HG02981 (cell line): Measurements from ENCODE around the gene NRBP1.
A peak's percentile ranks its signal among the peaks of the same experiment; 100 is the strongest.

Experiments used
- ATAC-seq: cut with Tn5 transposase; IDR thresholded peaks from one replicate; pipeline ENCODE4 v1.9.1; 2021; ENCODE audit warnings: mild to moderate bottlenecking, moderate library complexity; ENCODE audit not compliant: unreplicated experiment

Gene NRBP1

DNA sequence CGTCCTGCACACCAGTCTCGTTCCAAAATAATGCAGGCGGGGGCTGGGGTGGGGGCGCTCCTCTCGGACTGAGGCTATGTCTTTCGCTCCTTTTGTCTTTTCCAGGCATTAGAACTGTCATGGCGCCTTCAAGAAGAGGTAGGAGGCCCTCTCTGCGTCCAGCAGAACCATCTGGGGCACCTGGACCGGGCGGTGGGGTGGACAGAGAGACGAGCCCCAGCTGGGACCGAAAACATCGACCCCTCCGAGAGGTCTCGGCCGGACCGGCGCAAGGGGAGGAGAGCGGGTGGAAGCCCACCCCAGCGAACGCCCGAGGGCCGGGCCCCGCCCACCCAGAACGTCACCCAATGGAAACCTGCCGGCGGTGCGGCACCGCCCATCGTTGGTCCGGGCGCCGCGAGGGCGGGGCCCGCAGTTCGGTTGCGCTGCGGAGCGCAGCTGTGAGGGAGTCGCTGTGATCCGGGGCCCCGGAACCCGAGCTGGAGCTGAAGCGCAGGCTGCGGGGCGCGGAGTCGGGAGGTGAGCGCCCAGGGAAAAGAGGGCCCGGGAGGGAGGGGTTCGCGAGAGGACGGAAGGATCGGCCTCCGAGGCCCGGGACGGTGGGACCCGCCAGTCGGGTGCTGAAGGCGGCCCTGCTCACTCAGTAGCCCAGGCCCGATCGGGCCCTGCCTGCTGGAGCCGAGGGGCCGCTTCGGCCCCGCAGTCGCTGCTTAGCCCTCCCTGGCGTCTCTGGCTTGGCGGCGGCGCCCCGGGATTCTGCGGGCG lies at the start of gene NRBP1:
Gene NRBP1 (plus strand): TSS at position 419 of the 765 bp plus-strand sequence. CDS start 4,643 bp downstream, outside the sequence.
- ATAC-seq, result peak; percentile 89

DNA sequence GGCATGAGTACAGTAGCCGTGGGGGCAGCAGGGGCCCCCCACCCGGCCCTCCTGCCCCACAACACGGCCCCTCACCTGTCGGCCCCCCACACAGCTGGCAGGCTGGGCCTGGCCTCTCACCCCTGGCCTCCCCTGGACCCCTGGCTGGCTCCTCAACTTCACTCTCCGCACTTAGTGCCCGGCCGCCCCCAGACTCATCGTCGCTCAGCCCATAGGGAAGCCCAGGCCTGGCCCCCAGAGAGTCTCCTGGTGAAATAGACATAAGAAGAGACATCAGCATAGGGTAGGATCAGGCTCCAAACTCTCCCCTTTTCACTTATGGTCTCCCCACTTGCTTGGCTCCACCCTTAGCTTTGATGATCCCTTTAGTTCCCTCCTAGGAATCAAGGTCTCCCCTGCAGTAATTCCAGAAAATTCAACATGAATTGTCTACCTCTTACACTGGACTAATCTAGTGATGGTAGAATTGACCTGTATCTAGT lies 49.6 kb upstream of the NRBP1 start:
- ATAC-seq, result no peak

DNA sequence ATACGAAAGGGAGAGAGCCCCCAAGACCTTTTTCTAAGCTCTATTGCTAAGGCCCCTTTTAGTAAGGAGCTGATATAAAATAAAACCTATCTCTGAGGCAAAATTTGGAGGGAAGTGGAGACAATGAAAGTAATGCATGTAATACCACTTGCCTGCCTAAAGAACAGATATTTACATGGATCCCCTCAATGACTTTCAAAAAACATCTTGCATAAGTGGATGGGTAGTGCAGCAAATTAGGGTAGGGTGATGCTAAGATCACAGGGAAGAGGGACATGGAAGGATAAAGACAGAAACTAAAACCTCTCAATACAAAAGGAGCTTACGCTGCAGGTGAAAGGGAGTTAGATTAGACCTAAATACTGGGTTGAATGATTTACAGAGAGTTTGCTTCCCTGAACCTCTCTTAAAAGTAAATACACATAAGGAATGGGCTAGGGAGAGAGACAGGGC lies 49.0 kb upstream of the NRBP1 start:
- no peak for ATAC-seq

DNA sequence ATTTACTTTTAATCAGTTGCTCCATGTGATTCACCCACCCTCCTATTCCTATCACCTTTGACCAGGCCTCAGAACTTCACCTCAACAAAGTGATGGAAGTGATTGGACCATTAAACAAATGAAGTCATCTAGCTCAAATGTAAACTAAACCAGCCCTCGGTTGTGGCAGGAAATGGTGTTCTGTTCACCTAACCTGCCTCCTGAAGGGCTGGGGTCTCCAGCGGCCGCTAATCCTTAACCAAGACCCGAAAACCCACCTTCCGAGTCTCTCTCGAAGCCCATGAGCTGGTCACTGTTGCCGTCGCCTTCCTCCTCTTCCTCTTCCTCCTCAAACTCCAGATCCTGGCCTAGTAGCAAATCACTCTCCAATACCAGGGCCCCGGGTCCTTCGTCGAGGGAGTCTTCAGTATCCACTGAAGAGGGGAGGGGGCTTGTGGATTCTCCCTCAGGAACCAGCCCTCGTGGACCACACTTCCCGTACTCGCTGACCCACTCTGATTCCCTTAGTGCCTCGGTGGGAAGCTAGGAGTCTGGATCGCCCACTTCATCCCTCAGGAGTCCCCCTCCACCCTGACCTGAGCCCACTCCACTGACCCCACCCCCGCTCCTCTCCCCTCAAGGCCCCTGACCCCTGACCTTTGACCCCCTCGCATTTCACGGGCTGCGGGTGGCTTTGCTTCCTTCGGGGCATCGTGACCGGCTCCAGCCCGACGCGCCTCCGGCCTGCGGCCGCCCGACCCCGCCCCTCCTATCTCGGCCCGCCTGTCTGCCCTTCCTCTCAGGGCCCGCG lies 48.4 kb upstream of the NRBP1 start:
- ATAC-seq, result peak; percentile 27

DNA sequence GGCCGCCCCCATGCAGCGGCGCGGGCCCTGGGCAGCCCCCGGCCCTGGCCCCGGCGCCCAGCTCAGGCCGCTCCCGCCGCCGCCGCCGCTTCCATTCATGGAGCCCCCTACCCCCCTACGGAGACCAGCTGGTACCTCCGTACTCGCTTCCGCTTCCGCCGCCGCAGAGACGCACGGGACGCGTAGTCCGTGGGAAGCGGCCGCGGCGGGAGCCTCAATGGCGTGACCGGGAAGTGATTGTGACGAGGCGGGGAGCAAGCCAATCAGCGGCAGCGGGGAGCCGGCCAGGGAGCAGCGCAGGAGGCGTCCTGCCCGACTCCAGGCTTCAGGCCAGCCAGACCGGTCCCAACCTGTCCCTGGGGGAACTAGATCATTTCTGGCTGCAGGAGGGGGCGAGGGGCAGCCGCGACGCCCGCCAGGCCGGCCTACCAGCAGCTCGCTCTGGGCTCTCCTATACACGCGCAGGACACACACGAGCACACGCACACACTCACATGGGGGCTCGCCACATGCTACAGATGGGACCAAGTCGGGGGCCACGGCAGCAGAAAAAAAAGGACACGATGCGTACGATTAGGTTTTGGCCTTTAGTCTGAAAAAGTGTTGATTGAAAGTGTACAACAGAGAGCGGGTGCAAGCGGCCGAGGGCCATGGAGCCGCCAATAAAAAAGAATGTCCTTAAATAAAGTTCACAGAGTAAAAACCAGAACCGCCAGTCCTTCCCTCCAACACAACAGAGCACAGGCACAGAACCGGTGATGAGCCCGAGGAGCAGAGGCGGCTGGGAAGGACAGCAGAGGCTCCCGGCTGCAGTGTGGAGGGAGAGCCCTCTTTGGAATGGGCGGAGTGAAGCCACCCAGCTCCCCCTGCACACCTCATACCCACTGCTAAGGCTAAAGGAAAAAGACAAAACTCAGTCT lies 47.5 kb upstream of the NRBP1 start, which contains the start of gene ZNF513:
Gene ZNF513 (minus strand): TSS at position 109 of the 920 bp plus-strand sequence. CDS start 208 bp downstream, outside the sequence.
- ATAC-seq, result peak; percentile 85

DNA sequence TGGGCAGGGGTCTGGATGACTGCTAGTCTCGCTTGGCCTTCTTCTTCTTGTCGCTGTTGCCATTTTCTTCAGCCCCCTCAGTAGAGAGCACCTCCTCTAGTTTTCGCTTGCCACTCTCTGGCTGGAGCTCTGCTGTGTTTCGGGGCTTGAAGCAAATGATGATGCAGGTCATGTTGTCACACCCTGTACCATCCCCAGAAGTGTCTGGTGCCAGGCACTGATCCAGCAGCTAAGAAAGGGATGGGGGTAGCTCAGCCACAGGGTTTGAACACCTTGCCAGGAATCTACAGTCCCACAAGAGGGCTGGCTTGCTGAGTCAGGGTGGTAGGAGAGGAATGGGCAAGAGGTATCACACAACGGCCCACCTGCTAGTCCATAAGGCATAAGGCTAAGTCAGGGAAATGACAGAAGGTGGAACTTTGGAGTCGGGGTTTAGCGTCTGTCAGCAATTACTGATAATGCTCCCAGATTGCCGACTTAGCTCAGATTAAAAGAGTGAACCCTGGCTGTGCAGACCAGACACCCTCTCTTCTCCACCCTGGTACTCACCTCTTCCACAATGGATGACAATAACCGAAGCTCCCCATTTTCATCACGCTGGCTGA lies 46.8 kb upstream of the NRBP1 start:
- no peak for ATAC-seq

DNA sequence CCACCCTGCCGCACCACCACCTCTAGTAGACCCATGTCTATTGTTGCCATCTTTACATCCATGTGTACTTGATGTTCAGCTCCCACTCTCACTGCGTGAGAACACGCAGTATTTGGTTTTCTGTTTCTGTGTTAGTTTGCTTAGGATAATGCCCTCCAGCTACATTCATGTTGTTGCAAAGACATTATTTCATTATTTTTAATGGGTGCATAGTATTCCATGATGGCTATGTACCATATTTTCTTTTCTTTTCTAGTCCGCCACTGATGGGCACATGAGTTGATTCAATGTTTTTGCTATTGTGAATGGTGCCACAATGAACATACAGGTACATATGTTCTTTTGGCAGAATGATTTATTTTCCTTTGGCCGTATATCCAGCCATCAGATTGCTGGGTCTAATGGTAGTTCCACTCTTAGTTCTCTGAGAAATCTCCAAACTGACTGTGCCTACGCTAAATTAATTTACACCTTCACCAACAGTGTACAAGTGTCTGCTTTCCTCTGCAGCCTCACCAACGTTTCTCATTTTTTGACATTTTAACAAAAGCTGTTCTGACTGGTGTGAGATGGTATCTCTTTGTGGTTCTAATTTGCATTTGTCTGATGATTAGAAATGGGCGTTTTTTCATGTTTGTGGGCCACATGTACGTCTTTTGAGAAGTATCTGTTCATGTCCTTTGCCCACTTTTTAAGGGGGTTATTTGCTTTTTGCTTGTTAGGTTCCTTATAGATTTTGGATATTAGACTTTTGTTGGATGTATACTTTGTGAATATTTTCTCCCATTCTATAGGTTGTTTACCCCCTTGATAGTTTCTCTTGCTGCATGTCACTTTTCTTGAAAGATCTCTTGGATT lies 37.4 kb upstream of the NRBP1 start:
- no peak for ATAC-seq

DNA sequence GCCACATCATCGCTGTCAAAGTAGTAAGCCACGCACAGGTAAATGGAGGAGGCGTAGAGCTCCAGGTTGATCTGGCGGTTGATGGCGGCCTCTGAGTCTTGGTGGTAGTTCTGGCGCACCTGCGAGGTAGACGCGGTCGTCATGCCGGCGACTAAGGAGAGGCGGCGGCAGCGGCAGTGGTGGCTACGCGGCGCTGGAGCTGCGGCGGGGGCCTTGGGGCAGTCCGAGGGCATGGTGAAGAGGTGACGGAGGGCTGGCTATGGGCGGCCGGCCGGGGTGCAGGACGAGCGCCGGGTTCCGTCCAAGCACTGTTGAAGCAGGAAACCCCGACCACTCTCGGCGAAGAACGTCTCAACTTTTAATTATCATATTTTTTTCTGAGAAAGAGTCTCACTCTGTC lies 35.2 kb upstream of the NRBP1 start:
- ATAC-seq, result no peak

DNA sequence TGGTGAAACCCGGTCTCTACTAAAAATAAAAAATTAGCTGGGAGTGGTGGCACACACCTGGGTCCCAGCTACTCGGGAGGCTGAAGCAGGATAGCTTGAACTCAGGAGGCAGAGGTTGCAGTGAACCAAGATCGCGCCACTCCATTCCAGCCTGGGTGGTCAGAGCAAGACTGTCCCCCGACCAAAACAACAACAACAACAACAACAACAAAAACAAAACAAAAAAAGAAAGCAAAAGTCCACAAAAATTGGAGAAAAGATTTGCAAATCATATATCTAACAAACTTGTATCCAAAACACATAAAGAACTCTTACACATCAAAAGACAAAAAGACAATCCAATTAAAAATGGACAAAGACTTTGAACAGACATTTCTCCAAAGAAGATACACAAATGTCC lies 29.5 kb upstream of the NRBP1 start:
- ATAC-seq, result no peak

DNA sequence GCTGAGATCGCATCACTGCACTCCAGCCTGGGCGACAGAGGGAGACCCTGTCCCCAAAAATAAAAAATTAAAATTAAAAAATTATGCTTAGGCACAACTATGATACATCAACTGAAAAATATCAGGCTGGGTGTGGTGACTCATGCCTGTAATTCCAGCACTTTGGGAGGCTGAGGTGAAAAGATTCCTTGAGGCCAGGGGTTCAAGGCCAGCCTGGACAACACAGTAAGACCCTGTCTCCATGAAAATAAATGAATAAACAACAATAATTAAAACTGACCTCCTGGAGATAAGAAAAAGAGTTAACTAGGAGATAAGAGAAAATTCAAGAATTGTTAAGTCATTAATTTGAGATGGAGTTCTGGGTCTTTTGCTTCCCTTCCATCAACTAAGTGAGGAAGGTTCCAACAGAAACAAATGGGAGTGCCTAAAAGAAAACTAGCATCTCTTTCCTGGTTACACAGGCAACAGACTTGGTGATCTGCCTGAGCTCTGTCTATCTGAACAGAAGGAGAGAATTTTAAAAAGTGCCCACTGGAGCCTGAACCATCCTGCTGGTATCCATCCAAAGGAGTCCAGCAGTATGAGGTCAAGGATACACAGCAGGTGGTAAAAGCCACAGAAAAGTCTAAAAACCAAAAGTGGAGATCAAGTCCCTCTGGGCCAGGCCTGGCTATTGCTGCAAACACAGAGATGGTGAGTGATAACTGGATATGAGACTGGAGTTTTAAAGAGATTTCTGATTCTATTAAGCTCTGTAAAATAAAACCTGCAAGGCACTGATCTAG lies 27.9 kb upstream of the NRBP1 start:
- no peak for ATAC-seq

DNA sequence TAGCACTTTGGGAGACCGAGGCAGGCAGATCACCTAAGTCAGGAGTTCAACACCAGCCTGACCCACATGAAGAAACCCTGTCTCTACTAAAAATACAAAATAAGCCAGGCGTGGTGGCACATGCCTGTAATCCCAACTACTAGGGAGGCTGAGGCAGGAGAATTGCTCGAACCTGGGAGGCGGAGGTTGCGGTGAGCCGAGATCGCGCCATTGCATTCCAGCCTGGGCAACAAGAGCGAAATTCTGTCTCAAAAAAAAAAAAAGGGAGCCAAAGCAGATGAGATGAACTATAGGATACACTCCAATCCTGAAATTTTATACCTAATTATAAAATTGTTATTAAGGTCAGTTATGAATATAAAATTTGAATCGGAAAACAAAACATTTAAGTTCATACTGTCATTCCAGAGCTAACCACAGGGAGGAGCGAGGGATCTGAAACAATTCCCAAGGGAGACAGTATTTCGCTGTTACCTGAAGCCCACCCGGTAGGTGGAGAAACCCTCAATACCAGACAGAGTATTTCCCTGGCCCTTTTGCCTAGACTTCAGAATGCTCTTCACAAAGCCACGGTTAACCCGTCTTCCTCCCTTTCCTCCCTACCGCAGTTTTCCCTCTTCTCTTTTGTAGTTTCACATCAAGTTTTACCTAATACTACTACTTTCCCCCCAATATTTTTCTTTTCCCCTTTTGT lies 20.5 kb upstream of the NRBP1 start:
- no peak for ATAC-seq

DNA sequence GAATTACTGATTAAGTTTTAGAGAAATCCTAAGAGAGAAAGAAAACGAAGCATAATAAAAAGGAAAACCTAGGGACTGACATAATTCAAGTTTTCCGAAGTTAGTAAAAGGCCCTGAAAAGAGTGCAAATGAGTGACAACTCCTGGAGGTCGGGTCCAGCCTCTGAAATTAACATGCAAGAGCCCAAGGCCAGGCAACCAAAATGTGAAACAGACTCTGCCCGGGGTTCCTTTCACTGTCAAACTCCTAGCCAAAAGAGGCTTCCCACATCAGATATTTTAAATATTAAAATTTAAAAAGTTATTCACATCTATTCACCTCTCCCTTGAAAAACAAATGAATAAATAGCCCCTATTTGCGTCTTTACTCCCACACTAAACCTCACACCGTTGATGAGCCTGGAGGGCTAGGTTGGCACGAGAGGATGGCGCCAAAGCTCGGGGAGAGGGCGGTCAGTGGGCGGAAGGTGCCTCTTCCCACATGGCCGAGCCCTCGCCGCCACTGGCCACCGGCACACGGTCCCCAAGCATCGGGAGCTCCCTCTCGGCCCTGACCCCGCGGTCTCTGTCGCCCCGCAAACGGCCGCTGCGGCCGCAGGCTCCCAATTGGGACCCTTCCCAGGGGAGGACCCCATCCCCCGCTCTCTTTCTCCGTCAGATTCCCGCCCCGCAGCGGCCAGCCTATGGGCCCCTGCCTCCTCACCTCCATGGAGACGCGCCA lies 19.7 kb upstream of the NRBP1 start:
- peak; percentile 32 for ATAC-seq

DNA sequence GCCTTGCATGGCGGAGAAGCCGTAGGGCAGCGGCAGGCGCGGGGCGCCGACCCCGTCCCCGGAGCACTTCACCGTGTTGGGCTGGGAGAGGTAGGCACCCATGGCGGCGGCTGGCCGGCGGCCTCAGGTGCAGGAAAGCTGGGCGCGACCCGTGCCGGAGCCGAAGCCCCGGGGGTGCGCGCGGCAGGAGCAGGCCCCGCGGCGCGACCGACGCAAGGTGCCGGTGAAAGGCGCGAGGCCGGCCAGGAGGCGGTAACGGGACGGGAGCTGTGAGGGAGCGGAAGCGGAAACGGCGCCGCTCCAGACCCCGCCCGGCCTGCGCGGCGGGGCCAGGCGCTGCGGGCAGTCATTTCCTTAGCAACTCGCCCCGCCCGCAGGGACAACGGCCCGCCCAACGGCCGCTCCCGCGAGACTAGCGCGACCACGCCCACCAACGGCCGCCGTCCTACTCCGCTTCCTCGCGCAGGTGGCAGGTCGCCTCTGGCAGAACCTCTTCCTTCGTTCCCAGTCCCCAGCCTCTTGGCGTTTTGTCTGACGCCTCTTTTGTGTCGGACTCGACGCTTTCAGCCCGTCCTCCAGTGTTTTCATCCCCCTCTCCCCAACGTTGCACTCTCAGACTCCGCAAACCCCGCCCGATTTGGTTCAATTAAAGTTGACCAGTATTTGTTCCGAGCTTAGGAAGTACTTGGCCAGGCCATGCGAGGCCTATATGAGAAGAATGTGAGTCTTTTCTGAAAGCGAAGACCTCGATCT lies 18.9 kb upstream of the NRBP1 start, which contains the start of gene PPM1G:
Gene PPM1G (minus strand): TSS at position 271 of the 753 bp plus-strand sequence. CDS start 169 bp downstream, at position 102.
- peak; percentile 95 for ATAC-seq

DNA sequence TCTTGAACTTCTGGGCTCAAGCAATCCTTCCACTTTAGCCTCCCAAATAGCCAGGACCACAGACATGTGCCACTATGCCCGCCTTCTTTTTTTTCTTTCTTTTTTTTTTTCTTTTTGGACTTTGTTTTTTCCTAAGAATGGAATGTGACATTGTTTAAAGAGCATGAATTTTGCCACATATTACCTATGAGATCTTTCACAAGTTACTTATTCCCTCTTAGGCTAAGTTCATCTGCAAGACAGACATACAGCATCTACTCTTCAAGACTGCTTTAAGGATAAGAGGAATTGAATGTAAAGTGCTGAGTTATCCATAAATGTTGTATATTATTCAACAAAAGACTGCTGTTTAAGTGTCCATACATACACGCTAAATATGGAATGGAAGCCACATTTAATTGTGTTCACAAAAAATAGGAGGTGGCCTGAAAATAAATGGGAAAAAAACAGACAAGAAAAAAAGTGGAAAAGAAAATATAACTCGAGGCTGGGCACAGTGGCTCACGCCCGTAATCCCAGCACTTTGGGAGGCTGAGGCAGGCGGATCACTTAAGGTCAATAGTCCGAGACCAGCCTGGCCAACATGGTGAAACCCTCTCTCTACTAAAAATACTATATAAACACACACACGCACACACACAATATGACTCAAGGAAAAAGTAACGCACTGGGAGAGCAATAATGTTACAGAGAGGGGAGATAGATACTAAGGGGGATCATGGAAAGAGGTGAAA lies 15.8 kb upstream of the NRBP1 start:
- no peak for ATAC-seq

DNA sequence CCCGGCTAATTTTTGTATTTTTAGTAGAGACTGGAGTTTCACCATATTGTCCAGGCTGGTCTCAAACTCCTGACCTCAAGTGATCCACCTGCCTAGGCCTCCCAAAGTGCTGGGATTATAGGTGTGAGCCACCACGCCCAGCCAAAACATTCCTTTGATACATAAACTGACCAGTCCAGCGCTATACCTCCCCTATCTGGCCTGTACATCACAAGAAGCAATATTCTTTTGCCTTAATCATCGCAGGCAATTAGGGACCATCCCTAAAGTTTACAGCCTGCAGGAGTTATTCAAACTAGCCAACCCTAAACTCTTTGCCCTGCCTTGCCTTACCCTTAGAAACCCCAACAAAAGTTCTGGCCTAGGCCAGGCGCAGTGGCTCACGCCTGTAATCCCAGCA lies 12.3 kb upstream of the NRBP1 start:
- ATAC-seq, result no peak

DNA sequence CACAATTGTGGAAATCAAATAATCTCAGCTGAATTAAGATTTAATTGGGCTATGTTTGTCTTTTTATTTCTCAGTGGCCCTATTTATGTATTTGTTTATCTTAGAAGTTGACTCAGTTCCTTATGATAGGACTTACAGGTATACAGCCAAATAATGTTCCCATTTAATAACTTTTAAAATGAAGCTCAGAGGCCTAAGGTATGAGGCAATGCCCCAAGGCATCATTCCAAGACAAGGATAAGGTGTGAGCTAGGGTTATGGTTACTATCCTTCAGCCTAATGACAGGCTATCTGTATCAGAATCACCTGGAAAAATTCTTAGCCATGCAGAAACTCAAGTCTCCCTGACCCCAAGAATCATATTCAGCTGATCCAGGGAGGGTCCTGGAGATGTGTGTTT lies 7.4 kb upstream of the NRBP1 start:
- no peak for ATAC-seq
